HG03175 (cell line): Measurements from ENCODE around the gene GSN.

Source experiments
- ATAC-seq: cut with Tn5 transposase; IDR thresholded peaks from one replicate; pipeline ENCODE4 v1.9.1; 2021; ENCODE audit warnings: mild to moderate bottlenecking, moderate library complexity; ENCODE audit not compliant: unreplicated experiment

The GSN gene

DNA sequence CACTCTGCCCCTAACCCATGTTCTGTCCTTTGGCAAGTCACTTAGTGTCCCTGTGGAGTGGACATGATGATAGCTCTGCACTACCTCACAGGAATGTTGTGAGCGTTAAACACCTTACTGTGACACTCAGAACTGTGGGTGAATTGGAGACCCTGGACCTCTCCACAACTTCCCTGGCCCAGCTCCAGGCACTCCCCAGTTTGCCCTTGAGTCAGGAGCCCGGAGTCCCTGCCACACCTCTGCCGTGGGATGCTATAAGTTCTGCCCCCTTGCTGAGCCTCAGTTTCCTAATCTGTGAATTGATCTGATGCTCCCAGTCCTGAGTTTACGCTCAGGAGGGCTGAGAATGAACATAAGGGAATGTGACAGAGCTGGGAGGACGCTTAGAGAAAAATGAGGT lies 34.4 kb downstream of the GSN start:
- no peak for ATAC-seq

DNA sequence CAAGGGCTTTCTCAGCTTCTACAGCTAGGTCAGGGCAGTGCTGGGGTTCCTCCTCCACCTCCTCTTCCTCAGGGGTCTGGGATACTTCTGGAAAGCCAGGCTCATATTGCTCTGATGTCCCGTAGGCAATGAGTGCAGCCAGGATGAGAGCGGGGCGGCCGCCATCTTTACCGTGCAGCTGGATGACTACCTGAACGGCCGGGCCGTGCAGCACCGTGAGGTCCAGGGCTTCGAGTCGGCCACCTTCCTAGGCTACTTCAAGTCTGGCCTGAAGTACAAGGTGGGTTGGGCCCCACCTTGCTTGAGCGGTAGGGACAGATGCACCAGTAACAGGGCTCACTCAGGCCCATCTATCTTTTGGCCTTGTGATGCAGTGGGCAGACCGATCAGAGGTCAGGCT lies 34.8 kb downstream of the GSN start:
- ATAC-seq = no peak

DNA sequence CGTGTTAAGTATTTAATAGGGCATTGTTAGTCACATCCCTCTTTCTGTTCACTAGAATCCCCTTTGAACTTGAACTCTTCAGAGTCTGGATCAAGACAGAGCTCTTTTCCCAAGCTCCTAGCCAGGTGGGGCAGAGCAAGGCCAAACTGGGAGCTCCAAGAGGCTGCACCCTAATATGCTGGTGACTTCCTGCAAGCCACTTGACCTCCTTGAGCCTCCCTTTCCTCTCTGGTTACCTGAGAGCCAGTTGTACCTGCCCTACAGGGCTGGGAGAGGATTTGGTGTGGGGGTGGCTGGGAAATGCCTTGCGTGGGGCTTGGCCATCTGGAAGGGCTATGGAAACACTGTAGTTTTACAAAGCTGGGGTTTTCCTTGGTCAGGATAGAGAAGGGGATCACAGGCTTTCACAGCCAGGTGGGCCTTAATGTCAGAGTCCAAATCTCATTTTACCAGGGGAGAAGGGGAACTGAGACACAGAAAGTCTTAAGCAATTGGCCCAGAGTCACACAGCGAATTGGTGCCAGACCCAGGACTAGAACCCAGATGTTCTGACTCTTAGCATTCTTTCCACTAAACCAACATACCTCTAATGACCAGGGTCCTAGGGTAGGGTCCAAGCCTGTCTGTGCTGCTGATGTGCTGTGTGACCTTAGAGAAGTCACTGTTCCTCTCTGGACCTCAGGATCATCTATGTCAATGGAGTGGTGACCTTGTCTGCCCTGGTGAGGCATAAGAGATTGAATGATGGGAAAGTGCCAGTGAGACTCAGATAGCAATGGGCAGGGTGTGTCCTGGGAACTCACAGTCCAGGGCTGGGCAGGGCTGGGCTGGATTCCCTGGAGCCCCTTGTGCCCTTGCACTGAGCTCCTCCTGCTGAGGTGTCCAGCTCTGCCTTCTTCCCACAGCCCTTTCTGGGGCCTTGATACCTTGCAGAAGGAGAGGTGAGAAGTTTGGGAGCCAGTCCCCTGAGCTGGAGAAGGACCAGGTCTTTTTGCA lies 35.8 kb downstream of the GSN start:
- ATAC-seq = no peak

DNA sequence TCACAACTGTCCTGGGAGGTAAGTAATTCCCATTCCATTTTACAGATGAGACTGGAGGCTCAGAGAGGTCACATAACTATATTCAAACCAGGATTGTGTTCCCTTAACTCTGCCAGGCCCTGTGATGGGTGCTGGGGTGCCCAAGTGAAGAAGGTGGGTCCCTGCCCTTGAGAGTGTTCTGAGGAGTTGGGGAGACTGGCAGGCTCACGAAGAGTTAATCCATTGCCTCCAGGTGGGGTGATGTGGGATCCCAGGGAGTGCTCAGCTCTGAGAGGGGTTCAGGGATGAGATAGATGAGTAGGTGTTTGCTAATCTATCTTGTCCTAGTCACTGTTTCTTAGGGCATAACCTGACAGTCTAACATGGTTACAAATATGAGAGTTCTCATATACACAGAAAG lies 36.7 kb downstream of the GSN start:
- no peak for ATAC-seq

DNA sequence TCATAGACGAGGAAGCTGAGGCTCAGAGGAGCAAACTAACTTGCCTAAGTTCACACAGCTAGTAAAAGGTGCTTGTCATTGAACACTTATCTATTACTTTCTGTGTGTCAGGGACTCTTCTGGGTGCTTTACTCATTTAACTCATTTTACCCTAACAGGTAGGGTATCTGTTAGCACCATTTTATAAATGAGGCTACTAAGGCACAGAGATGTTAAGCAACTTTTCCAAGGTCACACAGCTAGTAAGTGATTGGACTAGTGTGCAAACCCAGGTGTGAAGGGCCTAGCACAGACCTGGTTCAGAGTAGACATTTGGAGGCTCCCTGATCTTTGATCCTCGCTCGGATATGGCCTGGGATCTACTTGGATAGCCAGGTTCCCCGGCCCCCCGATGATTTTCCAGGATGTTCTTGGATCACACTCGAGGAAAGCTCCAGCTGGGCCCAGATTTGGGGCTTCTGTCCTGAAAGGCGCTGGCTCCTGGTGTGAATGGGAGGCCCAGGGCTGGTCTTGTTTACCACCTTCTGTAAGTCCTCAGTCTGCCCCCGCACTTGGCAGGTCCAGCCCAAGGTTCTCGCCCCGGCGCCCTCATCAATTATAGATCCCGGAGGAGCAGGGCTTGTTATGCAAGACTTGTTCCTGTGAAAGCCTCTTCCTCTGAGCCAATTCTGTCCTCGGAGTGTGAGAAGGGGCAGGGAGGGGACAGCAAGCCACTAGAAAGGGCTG lies 37.5 kb downstream of the GSN start:
- no peak for ATAC-seq

DNA sequence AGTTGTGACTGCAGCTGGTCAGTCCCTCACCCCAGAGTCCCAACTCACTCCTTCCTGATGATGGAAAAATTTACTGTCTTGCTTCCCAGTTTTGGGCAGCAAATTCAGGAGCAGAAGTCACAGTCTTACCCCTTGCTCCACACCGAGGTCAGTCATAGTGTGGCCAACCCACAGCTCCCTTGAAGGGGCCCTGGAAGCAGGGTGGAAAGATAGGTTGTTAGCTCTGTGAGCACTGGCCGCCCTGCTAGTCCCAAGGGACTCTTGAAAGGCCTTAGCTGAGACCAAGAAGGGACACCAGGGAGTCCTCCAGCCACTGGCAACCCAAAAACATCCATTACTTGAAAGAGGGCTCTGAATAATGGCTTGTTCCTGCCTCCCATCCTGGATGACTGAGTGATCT lies 40.0 kb downstream of the GSN start:
- no peak for ATAC-seq

DNA sequence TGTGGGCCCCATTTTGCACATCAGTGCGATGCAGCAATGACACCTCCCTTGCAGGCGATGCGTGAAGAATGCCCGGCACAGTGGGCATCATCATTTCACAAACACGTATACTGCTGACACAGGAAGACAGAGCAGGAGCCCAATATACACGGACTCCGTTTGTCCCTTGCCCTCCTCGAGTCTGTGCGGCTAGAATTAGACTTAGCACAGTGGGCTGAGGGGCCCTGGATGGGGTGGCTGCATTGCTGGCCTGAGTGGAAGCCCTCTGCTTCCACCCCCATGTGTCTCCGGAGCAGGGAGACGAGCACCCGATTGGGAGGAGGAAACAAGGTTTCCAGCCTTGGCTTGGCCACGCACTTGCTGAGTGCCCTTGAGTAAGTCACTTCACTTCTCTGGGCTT lies 40.8 kb downstream of the GSN start:
- no peak for ATAC-seq

DNA sequence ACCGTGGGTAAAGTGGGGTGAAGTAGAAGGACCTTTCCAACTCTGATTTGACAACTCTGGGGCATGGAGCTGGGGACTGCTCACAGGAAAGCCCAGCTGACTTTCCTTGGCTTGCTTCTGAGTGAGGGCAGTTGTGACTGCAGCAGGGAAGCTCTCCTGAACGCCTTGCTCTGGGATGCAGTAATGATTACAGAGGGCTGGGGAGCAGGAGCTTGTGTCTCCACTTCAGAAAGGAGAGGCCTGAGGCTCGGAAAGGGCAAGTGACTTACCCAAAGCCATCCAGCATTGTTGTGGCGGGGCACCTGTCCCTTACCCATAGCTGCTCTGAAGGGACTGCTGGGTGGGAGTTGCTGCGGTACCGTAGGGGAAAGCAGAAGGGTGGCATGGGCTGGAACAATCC lies 41.2 kb downstream of the GSN start:
- no peak for ATAC-seq

DNA sequence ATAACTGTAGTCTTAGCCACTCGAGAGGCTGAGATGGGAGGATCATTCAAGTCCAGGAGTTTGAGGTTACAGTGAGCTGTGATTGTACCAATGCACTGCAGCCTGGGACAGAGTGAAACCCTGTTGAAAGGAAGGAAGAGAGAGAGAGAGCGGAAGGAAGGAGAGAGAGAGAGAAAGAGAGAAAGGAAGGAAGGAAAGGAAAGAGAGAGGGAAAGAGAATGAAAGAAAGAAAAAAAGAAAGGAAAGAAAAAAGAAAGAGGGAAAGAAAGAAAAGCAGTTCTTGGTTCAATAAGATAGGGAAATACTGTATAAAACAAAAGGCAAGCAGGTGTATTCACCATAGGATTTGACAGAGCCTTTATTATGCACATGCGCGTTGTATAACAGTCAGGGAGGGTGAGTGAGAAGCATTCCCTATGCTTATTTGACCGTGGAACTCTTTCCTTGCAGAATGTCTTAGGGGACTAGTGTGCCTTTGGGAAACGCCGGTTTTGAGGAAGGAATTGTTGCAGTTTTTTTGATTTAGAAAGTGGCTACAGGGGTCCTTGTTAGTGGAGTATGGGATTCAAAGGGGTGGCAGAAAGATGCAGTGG lies 42.0 kb downstream of the GSN start:
- ATAC-seq = no peak

DNA sequence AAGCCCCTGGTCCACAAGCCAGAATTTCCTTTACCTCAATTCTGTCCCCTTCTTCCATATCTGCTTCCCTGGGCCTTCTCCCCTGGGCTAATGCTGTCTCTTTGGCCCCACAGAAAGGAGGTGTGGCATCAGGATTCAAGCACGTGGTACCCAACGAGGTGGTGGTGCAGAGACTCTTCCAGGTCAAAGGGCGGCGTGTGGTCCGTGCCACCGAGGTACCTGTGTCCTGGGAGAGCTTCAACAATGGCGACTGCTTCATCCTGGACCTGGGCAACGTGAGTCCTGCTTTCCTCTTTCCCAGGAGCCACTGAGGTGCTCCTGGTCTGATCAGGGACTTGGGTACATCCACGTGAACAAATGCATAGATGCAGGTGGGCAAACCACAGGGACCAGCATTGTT lies 42.6 kb downstream of the GSN start:
- no peak for ATAC-seq

DNA sequence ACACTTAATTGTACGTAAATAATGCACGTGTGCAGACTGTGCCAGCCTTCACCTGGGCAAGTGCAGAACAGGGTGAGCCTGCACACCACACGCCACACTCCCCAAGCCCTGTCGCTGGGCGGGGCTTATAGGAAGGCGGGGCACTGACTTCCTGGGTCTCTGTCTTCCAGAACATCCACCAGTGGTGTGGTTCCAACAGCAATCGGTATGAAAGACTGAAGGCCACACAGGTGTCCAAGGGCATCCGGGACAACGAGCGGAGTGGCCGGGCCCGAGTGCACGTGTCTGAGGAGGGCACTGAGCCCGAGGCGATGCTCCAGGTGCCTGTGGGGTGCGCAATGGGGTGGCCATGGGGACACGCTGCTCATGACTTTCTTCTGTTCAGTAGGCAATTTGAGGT lies 44.2 kb downstream of the GSN start:
- no peak for ATAC-seq

DNA sequence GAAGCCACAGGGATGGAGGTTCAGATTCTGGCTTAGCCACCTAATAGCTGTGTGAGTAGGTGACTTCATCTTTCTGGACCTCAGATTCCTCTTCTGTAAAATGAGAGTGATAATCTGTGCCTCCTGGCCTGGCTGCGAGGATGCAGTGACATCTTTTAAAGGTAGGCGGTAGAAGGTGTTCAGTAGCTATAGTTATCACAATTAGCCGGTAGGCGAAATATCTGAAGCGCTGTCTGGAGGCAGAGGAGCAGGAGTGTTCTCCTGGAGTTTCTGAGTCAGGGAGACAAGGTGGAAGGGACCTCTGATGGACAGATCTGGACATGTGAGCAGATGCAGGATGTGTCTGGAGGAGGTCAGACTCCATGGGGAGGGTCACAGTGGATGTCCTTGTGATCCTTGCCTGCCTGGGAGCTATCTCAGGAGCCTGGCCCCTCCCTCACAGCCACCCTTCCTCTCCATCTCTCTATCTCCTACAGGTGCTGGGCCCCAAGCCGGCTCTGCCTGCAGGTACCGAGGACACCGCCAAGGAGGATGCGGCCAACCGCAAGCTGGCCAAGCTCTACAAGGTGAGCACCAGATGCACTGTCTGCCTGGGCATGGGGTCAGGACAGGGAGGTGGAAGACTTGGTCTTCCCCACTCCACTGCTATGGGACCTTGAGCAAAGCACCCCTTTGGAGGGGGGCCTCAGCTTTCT lies 45.6 kb downstream of the GSN start:
- ATAC-seq = no peak

DNA sequence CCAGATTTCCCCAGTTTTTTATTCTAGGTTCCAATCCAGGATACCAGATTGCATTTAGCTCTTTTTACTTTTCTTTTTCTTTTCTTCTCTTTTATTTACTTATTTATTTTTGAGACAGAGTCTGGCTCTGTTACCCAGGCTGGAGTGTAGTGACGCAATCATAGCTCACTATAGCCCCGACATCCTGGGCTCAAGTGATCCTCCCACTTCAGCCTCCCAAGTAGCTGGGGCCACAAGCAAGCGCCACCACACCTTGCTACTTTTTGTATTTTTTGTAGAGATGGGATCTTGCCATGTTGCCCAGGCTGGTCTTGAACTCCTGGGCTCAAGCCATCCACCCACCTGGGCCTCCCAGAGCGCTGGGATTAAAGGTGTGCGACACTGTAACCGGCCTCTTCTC lies 48.4 kb downstream of the GSN start:
- no peak for ATAC-seq

DNA sequence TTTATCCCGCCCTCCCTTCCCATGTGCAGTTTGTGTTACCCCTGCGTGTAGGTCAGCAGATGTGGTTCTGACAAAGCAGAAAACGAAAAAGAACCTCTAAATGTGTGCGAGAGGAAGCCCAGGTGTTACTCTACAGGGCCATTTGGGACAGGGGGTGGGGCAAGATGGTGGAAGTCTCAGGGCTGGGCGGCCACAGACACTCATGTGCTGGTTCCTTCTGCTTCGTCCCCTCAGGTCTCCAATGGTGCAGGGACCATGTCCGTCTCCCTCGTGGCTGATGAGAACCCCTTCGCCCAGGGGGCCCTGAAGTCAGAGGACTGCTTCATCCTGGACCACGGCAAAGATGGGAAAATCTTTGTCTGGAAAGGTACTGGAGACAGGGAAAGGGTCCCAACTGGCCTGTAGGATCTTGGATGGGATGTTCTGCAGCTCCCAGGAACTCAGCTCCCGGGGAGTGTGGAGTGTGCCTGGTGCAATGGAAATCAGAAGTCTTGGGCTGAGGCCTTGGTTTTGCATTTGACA lies 49.0 kb downstream of the GSN start:
- no peak for ATAC-seq

DNA sequence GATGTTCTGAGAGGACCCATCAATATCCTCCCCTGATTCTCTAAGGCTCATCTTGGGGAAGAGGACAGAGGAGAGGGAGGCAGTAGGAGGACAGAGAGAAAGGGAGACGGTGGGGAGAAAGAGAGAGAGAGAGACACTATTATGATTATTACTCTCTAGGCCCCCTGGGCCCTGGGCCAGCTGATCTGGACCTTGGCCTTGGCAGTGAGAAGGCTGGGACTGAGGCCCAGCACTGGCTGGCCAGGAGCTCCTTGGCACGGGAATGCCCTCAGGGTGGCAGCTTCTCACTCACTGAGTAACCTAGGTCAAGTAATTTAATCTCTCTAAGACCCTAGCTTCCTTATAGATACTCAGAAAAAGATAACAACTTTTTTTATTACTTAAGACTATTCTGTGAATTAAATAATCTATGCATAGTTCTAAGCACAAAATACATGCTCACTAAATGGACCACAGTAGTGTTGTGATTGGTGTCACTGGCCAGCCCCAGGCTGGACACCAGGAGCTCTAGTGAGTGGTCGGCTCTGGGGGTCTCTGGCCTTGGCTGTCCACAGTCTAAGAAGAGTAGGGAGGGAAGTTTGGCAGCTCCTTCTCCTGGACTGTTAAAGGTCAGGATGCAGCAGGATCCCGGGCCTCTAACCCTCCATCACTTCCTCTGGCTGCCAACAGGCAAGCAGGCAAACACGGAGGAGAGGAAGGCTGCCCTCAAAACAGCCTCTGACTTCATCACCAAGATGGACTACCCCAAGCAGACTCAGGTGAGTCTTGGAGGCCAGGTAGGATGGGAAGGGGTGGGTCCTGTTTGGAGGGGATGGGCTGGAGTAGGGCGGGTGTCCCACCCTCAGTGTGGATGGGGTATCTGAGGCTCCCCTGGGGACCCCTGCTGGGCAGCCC lies 50.0 kb downstream of the GSN start:
- ATAC-seq = no peak

DNA sequence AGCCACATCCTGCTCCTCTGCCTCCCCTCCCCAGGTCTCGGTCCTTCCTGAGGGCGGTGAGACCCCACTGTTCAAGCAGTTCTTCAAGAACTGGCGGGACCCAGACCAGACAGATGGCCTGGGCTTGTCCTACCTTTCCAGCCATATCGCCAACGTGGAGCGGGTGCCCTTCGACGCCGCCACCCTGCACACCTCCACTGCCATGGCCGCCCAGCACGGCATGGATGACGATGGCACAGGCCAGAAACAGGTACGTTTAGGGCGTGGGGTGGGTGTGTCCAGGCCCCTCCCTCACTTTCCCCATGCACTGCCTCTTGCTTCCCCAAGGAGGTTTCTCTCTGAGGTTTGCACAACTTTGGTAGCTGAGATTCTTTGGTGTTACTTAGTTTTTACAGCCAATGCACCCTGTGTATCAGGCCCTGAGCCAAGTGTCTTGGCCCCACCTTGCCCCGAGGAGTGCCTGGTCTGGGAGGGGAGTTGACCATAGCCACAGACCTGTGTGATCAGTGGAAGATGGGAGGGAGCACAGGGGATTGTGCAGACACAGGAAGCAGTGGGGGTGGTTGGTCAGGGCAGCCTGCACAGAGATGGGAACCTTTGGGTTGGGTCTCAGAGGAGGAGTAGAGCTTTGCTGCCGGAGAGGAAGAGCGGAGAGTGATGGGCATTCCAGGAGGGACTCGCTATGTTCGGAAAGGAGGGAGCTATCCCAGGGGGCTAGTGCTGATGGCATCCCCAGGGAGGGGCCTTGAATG lies 50.8 kb downstream of the GSN start:
- ATAC-seq = no peak

DNA sequence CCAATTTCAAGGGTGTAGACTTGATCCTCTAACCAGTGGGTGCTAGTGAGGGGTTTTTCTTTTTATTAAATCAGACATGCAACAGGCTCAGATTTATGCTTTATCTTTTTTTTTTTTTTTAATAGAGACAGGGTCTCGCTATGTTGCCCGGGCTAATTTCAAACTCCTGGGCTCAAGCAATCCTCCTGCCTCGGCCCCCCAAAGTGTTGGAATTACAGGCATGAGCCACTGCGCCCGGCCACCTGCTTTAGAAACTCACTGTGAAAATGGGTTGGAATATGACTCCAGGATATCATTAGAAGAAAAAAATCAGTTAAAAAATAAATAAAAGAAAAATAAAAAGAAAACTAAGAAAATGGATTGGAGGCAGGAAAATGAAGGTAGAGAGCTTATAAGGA lies 51.4 kb downstream of the GSN start:
- ATAC-seq = no peak

DNA sequence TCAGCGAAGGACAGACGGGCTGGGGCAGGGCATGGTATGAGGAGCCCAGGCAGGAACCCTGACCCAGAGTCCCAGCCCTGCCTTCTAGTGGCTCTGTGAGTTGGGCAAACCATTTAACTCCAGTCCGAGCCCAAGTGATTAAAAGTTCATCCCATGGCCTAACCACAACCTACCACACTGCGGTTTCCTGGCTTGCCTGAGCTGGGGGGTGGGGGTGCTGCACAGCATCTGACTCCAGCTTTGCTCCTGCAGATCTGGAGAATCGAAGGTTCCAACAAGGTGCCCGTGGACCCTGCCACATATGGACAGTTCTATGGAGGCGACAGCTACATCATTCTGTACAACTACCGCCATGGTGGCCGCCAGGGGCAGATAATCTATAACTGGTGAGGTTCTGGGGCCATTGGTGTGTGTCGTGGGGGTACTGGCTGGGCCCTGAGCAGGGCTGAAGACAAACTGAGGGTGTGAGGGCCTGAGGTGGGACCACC lies 53.1 kb downstream of the GSN start:
- no peak for ATAC-seq
